ENCODE data around the gene CHRNA1.

DNA sequence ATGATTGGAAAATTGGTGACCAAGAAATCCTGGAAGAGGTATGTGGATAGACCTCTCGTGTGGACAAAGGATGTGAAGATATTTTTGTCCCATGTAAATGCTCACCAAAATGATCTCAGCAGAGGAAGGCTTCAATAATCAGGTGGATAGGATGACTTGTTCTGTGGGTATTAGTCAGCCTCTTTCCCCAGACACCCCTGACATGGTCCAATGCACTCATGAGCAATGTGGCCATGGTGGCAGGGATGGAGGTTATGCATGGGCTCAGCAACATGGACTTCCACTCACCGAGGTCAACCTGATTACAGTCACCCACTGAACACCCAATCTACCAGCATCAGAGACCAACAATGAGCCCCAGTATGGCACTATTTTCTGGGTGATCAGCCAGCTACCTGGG lies 20.2 kb downstream of the CHRNA1 start:
- TF ChIP-seq EZH2 (IDR thresholded peaks at IDR 0.05; ENCODE audit: insufficient read depth, poor library complexity, severe bottlenecking) (no peak), EZH2phosphoT487 (IDR thresholded peaks at IDR 0.05; ENCODE audit: insufficient read depth, low read depth) (no peak)

All from GM23248 (cell line).